HL-60 (cell line): ENCODE results near the gene XXYLT1.

Source experiments
- DNase-seq, 2 experiments: peaks; one replicate each; pipeline ENCODE4 v3.0.0-alpha.2; 2010 to 2020; ENCODE audit warnings: low read depth in 1 of 2, low spot score in 1 of 2
- H3K27ac ChIP-seq: fragments of 250-450 bp; sonication (Bioruptor Pico); replicated peaks from 2 replicates; pipeline ENCODE4 v1.5.1; 2020; ENCODE audit warnings: mild to moderate bottlenecking, moderate library complexity
- H3K27me3 ChIP-seq: fragments of 250-450 bp; sonication (Bioruptor Pico); 2 replicates; pipeline ENCODE4 v1.5.1; 2021; ENCODE audit warnings: mild to moderate bottlenecking, moderate library complexity; ENCODE audit not compliant: insufficient read depth, poor library complexity, severe bottlenecking
- H3K4me3 ChIP-seq: replicated peaks from 2 replicates; pipeline ENCODE4 v1.5.1; 2011; ENCODE audit warnings: mild to moderate bottlenecking, control low read depth, low read length; ENCODE audit not compliant: insufficient read depth
- CTCF ChIP-seq: IDR thresholded peaks from one replicate; pipeline ENCODE4 v1.5.1; 2011; ENCODE audit warnings: low read length, control low read depth, inconsistent platforms; ENCODE audit not compliant: insufficient read depth
- GABPA ChIP-seq: IDR thresholded peaks from 2 replicates; pipeline ENCODE4 v1.6.1; 2012; ENCODE audit warnings: low read depth
- POLR2AphosphoS5 ChIP-seq: IDR thresholded peaks from 2 replicates; pipeline ENCODE4 v1.6.1; 2012; ENCODE audit warnings: low read depth
- SPI1 ChIP-seq: IDR thresholded peaks from 2 replicates; pipeline ENCODE4 v1.6.1; 2012; ENCODE audit warnings: low read depth, mild to moderate bottlenecking, borderline replicate concordance
- TF ChIP-seq, protein P1 (sequence below): IDR thresholded peaks from 2 replicates; pipeline ENCODE4 v1.6.1; 2012; ENCODE audit warnings: low read depth; ENCODE audit not compliant: insufficient replicate concordance

XXYLT1 gene

GRCh38 chr3:195140410-195140809 is 130.5 kb downstream of the XXYLT1 start:
- Histone ChIP-seq H3K27me3 (no peaks in the 10 kb centered on the region), H3K4me3 (no peak overlapping the region), H3K27ac (no peak overlapping the region)
- no peak for DNase-seq
- TF ChIP-seq SPI1 (no peak), POLR2AphosphoS5 (no peak), GABPA (no peak), CTCF (no peak)
- TF ChIP-seq, protein P1, sequence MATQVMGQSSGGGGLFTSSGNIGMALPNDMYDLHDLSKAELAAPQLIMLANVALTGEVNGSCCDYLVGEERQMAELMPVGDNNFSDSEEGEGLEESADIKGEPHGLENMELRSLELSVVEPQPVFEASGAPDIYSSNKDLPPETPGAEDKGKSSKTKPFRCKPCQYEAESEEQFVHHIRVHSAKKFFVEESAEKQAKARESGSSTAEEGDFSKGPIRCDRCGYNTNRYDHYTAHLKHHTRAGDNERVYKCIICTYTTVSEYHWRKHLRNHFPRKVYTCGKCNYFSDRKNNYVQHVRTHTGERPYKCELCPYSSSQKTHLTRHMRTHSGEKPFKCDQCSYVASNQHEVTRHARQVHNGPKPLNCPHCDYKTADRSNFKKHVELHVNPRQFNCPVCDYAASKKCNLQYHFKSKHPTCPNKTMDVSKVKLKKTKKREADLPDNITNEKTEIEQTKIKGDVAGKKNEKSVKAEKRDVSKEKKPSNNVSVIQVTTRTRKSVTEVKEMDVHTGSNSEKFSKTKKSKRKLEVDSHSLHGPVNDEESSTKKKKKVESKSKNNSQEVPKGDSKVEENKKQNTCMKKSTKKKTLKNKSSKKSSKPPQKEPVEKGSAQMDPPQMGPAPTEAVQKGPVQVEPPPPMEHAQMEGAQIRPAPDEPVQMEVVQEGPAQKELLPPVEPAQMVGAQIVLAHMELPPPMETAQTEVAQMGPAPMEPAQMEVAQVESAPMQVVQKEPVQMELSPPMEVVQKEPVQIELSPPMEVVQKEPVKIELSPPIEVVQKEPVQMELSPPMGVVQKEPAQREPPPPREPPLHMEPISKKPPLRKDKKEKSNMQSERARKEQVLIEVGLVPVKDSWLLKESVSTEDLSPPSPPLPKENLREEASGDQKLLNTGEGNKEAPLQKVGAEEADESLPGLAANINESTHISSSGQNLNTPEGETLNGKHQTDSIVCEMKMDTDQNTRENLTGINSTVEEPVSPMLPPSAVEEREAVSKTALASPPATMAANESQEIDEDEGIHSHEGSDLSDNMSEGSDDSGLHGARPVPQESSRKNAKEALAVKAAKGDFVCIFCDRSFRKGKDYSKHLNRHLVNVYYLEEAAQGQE, result no peak

- no peak overlapping the region for H3K4me3 ChIP-seq
- no peak overlapping the region for H3K27ac ChIP-seq
- no peaks in the 10 kb centered on the region for H3K27me3 ChIP-seq
- no peak for DNase-seq
- TF ChIP-seq CTCF (no peak), GABPA (no peak), SPI1 (no peak), POLR2AphosphoS5 (no peak)
- TF ChIP-seq, protein P1, result no peak
Measured at GRCh38 chr3:195139876-195140240, 131.1 kb downstream of the XXYLT1 start.

- no peak for TF ChIP-seq SPI1
- TF ChIP-seq GABPA, result no peak
- TF ChIP-seq, protein P1, result no peak
- TF ChIP-seq POLR2AphosphoS5, result no peak
- H3K27ac ChIP-seq, result no peak overlapping the region
- H3K27me3 ChIP-seq, result no peaks in the 10 kb centered on the region
- H3K4me3 ChIP-seq, result no peak overlapping the region
- no peak for DNase-seq
Measured at GRCh38 chr3:195139091-195139875, 131.7 kb downstream of the XXYLT1 start.
